CD4-positive, alpha-beta T cell treated with Interleukin-15 for 4 hours (primary cell): Measurements from ENCODE around the gene NME8.
"Not testable (repeated sequence)": the region's sequence is repeated elsewhere in the genome, so short reads cannot be mapped to it uniquely, and the experiment has no call there.

Experiments
- DNase-seq: peaks from one replicate; pipeline ENCODE4 v3.0.0-alpha.2; 2020; ENCODE audit warnings: low spot score

NME8 gene

DNA sequence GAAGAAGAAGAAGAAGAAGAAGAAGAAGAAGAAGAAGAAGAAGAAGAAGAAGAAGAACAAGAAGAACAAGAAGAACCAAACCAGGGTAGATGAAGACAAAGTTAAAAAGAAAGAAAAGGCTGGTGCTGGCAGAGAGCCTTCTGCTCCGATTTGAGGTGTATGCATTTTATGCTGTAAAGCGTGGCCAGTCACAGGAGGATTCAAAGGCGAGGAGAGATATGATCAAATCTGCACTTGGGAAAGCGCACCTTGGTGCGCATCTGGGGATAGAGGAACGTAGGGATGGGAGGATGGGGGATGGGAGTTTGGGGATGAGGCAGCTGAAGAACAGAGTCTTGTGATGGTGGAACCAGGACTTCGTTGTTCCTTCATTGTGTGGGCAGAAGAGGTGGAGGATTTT lies at the start of gene NME8:
TSS of gene NME8 (plus strand) at position 301 of the 400 bp plus-strand sequence. CDS start 1,670 bp downstream, outside the sequence.
- DNase-seq: no peak

GRCh38 chr7:37806152-37806551 lies 42.2 kb upstream of the NME8 start:
- no peak for DNase-seq

DNA sequence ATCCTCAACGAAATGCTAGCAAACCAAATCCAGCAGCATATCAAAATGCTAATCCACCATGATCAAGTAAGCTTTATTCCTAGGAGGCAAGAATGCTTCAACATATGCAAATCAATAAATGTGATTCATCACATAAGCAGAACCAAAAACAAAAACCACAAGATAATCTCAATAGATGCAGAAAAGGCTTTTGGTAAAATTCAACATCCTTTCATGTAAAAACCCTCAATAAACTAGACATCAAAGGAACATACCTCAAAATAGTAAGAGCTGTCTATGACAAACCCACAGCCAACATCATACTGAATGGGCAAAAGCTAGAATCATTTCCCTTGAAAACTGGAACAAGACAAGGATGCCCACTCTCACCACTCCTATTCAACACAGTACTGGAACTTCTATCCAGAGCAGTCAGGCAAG lies 36.2 kb upstream of the NME8 start:
- not testable (repeated sequence) for DNase-seq

DNA sequence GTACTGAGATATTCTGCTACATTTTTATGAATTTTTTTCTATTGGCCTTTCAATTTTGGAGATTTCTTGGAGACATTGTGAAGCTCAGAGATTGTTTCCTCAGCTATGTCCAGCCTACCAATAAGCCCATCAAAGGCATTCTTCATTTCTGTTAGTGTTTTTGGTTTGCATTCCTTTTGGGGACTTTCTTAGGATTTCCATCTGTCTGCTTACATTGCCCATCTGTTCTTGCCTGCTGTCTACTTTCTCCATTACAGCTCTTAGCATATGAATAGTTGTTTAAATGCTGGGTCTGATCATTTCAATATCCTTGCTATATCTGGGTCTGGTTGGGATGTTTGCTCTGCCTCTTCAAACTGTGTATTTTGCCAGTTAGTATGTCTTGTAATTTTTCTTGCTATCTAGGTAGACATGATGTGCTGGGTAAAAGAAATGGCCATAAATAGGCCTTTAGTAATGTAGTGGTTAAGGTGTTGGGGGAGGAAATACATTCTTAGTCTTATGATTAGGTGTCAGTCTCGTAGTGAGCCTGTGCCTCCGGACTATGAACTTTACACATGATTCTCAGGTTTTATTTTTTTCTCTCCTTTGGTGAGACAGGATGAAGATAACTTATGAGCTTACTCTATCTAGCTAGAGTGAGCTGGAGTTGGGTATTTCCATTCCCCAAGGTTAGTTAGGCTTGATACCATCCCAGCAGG lies 32.6 kb upstream of the NME8 start:
- DNase-seq: no peak

DNA sequence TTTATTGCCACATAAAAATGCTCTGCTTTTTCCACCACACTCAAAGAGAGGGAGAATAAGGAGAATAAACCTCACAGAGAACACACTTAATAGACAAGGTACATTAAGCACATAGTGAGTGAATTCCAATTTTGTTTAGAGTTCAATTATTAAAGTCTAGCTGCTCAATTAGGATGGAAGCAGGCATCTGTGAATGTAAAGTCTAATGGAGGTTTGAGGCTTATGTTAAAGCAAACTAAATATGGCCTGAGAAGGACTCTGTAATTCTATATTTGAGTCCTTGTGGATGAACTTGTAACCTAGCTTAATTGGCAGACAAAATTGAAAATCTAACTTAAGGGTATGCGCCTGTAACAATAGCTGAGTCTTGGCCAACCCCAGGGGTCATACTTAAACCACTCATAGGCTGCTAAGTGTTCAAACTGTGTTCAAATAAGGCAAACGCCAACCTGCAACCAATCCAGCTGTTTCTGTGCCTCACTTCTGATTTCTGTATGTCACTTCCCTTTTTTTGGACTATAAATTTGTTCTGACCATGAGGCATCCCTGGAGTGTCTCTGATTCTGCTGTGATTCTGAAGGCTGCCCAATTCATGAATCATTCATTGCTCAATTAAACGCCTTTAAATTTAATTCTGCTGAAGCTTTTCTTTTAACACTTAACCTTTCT lies 31.3 kb upstream of the NME8 start:
- DNase-seq: no peak

GRCh38 chr7:37817591-37817960 lies 30.8 kb upstream of the NME8 start:
- DNase-seq: no peak

GRCh38 chr7:37817996-37818720 lies 30.2 kb upstream of the NME8 start:
- no peak for DNase-seq

DNA sequence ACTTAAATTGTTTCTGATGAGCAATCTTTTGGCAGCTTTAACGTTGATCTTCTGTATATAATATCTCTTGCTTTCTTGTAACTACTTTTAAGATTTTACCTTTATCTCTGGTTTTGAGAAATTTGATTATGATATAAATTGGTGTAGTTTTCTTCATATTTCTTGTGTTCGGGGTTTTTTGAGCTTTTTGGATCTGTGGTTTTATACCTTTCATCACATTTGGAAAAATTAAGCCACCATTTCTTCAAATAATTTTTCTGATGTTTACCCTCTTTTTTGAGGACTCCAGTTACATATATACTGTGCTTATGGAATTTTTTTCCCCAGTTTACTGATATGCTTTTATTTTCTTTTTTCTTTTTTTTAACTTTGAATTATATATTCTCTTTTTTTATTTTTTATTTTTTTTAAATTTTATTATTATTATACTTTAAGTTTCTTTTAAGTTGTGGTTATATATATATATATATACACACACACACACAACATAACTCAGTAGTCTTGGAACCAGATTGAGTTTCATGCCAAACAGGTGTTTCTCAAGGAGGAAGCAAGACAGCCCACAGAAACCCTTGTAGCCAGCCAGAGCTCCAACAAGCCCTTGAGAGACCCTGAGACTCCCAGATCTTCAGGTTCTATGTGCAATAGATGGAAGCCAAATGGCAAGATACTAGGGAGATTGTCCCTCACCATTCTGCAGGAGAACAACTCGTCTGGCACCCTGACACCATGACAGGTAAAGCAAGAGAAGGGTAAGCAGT lies 27.5 kb upstream of the NME8 start:
- DNase-seq: no peak

DNA sequence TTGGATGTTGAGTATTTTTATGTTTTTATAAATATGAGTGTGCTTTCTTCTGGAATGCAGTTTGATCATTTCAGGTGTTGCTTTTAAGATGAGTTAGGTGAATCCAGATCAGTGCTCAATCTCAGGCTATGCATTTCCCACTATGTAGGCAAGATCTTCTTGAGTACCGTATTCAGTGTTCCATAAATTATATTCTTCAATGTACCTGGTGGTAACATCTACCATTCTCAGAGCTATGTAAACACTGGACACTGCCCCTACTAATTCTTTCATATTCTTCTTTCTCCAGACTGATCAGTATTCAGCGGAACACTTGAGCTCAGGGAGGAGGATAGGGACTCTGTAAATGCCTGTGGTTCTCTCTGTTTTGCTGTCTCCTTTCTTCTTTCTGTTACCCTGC lies 25.5 kb upstream of the NME8 start:
- DNase-seq: no peak

GRCh38 chr7:37823557-37823956 lies 24.8 kb upstream of the NME8 start:
- DNase-seq: no peak

GRCh38 chr7:37825038-37825437 lies 23.4 kb upstream of the NME8 start:
- no peak for DNase-seq

DNA sequence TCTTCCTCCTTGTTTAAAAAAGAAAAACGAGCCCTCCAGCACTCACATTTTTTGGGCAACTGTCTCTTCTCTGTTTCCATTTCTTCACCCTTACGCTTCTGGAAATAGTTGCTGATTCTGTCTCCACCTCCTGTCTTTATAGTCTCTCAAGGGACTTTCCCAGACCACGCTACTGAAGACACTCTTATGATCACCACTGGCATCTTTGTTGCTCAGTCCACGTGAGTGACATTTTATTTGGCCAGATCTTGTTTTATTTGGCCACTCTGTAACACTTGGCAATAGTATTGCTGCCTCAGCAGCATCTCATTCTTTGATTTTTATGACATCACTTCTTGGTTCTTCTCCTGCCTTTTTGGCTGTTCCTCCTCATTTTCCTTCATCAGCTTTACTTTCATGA lies 21.6 kb upstream of the NME8 start:
- no peak for DNase-seq

DNA sequence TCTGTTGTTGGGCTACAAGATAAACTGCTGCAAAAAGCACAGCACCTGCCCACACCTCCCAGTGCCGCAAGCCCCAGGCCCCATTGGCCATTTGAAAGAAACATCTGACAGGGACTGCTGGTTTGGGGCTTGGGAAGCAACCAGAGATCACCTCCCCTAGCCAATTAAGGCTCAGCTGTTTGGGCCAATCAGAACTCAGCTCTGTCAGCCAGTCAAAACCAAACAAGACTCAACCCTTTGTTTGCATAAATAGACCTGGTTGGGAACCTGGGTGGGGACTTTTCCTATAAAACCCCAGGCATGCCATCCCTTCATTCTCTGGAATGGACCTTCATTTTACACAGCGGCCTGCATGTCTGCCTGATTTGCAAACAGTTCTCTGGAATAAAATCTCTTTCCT lies 17.2 kb upstream of the NME8 start:
- DNase-seq: no peak

DNA sequence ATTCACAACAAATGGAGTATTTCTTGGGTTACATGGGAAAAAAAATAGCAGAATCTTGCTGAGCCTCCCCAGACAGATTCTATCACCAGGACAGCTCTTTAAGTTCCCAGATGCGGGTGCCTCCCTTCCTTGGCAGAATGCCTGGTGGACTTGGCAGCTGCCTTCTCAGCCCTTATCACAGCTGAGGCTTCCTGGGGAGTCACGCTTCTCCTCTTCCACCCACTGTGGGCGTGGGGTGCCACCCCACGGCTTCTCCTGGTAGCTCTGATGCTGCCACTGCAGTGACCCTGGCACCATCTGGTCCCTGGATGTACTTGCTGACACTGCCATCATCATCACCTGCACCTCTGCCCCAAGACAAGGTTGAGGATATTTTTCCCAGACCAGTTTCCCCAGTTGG lies 16.2 kb upstream of the NME8 start:
- DNase-seq: peak; percentile 13

- DNase-seq: peak; percentile 40
Measured at GRCh38 chr7:37833107-37833817, 15.1 kb upstream of the NME8 start.

DNA sequence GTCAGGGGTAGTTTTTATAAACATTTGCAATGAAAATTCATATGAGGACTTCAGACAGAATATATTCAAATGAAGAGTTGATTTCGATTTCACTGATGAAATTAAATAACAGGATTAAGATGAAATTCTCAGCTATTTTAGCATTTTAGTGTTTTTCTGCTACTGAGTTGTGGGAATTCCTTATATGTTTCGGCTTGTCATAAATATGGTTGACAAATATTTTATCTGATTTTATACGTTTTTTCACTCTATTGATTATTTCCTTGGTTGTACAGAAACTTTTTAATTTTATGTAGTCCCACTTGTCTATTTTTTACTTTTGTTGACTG lies 14.6 kb upstream of the NME8 start:
- no peak for DNase-seq

DNA sequence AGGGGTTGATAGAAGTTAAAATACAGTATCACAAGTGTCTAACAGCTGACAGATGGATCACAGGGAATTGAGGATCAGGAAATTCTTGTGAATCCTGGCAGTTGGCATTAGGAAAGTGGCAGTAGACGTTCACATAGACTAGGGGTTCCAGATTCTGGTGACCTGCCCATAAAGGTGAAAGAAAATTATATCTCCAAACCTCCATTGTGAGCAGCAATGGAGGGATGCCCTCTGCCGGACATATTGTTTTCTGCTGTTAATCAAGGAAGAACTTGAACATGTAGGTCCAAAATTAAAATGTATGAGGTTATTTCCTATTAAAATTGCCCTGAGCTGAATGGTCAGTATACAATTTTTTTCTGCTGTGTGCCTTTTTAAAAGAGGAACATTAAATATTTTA lies 5.1 kb downstream of the NME8 start:
- no peak for DNase-seq

GRCh38 chr7:37882086-37882485 lies 33.7 kb downstream of the NME8 start:
- DNase-seq: no peak

DNA sequence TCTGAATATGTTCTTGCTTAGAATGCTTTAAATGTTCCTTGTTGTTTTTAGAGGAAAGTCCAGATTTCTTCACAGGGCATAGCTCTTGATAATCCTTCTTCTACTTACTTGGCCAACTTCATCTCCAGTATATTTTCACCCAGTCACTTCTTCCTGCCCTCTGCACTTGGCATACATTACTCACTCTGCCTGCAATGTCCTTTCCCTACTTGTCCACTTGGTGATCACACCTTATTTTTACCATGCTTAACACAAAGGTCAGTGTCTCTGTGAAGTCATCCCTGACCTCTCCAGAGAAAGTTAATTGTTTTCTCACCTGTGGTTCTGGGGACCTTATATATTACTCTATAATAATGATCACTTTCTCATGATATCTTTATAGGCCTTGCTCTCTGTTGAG lies 45.0 kb downstream of the NME8 start:
- no peak for DNase-seq

DNA sequence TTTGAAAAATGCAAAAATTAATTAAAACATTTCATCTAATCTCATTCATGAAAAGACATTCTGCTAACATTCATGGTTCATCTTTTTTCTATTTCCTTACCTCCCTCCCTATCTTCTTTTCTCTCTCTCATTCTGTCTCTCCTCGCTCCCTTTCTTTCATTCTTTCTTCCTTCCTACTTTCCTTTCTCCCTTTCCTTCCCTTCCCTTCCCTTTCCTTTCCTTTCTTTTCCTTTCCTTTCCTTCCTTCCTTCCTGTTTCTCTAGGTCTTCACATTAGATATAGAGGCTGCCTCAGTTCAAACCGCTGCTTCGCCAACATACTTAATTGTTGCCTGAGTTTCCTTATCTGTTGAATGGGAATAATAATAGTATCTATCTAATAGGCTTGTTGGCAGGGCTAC lies 46.3 kb downstream of the NME8 start:
- DNase-seq: no peak

DNA sequence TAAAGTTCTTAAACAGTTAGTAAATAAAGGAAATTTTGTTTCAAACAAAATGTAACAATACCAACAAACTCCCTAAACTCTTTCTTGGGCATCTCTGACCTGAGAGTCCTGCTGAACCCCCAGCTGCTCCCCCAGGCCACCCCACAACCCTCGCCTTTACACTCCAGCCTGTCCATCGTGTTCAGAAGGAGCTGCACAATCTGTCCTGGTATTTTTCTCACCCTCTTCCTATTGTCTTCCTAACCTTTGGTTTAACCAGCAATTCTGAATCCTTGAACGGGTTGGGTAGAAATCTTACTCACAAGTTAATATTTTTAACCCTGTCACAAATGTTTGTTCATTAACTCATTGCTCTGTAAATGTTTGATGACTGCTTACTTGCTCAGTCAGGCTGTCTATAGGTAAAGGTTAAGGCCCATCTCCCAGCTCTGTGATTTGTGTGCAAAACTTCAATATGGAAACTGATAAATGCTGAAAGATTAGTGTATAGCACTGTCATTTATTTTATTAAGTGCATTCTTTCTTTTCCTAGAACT lies 51.4 kb downstream of the NME8 start:
- DNase-seq: no peak
